ENCODE data around the gene GPRC5C. TPM values are rescaled to one million over a fixed set of nuclear protein-coding genes. Genes with fewer than 3 reads are reported as not detected.

The GPRC5C gene
- total RNA-seq, 1 donor from 2014 or later = 70.4 TPM

DNA sequence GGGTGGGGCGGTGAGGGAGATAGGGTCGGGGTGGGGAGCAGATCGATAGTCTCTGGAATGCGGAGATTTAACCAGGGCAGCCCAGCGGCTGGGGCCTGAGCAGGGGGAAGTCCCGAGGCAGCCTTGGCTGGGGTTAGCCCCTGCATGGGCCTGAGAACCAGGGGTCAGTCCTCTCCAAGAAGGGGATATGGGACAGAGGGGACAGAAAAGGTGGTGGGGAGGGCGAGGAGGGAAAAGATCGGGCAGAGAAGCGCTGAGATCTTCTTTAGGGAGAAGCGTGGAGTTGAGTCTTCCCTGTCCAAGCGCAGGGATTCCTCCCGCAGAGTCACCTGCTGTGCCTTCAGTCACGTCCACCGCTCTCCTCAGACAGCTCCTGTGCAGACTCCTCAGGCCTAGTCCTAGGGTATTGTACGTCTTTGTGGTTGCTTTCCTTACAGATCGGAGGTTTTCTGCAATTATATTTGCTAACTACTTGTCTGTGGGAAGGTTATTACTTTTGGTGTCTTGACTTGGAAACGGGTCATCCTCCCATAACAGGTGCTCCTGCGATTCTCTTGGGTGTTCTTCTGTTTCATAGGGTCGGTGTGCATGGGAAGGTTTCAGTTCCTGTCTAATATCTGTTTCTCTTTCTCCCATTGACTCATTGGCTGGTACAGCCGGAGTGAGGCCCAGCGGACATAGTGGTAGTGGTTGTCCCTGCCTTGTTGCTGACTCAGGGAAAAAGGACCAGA is 35.5 kb downstream of the GPRC5C start:
- Mint-ChIP-seq H3K36me3 (ENCODE audit: low read depth, unreplicated experiment) (no peaks in the 10 kb centered on the region), H3K27me3 (ENCODE audit: low read depth, unreplicated experiment) (peaks cover 21% of the 10 kb centered on the region), H3K9me3 (ENCODE audit: unreplicated experiment) (no peaks in the 10 kb centered on the region), H3K4me3 (ENCODE audit: unreplicated experiment) (no peak overlapping the region), H3K27ac (ENCODE audit: unreplicated experiment) (no peak overlapping the region), H3K4me1 (ENCODE audit: low read depth, unreplicated experiment) (no peaks in the 10 kb centered on the region)
- no peak for FAIRE-seq
- Histone ChIP-seq H3K9me3 (ENCODE audit: insufficient read depth, low read depth, low read length) (no peaks in the 10 kb centered on the region), H3K36me3 (ENCODE audit: insufficient read depth, low read length) (no peaks in the 10 kb centered on the region), H3K4me3 (ENCODE audit: insufficient read depth, low read depth, low read length) (no peak overlapping the region), H3K4me2 (ENCODE audit: low read length) (no peak overlapping the region), H3K4me1 (ENCODE audit: insufficient read depth, low read length) (no peaks in the 10 kb centered on the region), H4K20me1 (ENCODE audit: insufficient read depth, low read length) (no peaks in the 10 kb centered on the region), H3K9ac (ENCODE audit: low read length) (no peak overlapping the region), H3K79me2 (ENCODE audit: insufficient read depth, low read length) (no peaks in the 10 kb centered on the region), H3K27ac (ENCODE audit: low read depth, low read length) (no peak overlapping the region), H3K27me3 (ENCODE audit: insufficient read depth, low read length) (peaks cover 9% of the 10 kb centered on the region), H2AFZ (ENCODE audit: low read depth, low read length) (no peak overlapping the region)
- TF ChIP-seq, protein P1, sequence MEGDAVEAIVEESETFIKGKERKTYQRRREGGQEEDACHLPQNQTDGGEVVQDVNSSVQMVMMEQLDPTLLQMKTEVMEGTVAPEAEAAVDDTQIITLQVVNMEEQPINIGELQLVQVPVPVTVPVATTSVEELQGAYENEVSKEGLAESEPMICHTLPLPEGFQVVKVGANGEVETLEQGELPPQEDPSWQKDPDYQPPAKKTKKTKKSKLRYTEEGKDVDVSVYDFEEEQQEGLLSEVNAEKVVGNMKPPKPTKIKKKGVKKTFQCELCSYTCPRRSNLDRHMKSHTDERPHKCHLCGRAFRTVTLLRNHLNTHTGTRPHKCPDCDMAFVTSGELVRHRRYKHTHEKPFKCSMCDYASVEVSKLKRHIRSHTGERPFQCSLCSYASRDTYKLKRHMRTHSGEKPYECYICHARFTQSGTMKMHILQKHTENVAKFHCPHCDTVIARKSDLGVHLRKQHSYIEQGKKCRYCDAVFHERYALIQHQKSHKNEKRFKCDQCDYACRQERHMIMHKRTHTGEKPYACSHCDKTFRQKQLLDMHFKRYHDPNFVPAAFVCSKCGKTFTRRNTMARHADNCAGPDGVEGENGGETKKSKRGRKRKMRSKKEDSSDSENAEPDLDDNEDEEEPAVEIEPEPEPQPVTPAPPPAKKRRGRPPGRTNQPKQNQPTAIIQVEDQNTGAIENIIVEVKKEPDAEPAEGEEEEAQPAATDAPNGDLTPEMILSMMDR (IDR thresholded peaks at IDR 0.05; ENCODE audit: insufficient read depth, low read depth, low read length) = no peak
- TF ChIP-seq EZH2 (IDR thresholded peaks at IDR 0.05; ENCODE audit: insufficient read depth, low read length) = no peak
- no peak for DNase-seq (ENCODE audit: low read depth)

DNA sequence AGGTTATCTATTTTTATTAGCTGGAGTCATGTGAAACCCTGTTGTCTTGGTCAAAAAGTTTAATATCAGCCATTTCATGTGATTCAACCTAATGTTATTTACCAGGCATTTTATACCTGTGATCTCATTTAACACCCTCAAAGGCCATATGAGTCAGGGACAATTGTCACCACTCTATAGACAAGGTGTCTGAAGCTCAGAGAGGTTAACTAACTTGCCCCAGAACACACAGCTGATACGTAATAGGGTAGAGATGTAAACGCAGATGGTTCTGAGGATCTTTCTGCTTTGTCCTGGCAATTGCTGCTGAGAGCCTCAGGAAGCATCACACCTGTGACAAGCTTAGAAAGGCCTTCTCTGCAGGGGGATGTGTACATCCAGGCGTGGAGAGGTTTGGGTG is 39.5 kb downstream of the GPRC5C start:
- H3K27me3 Mint-ChIP-seq (ENCODE audit: low read depth, unreplicated experiment) = peaks cover 35% of the 10 kb centered on the region
- Histone ChIP-seq H3K9ac (ENCODE audit: low read length) (no peak overlapping the region), H3K36me3 (ENCODE audit: insufficient read depth, low read length) (no peaks in the 10 kb centered on the region), H4K20me1 (ENCODE audit: insufficient read depth, low read length) (no peaks in the 10 kb centered on the region), H3K4me3 (ENCODE audit: insufficient read depth, low read depth, low read length) (no peak overlapping the region), H2AFZ (ENCODE audit: low read depth, low read length) (no peak overlapping the region), H3K4me2 (ENCODE audit: low read length) (no peak overlapping the region), H3K27me3 (ENCODE audit: insufficient read depth, low read length) (peaks cover 7% of the 10 kb centered on the region), H3K9me3 (ENCODE audit: insufficient read depth, low read depth, low read length) (no peaks in the 10 kb centered on the region), H3K79me2 (ENCODE audit: insufficient read depth, low read length) (no peaks in the 10 kb centered on the region), H3K4me1 (ENCODE audit: insufficient read depth, low read length) (no peaks in the 10 kb centered on the region), H3K27ac (ENCODE audit: low read depth, low read length) (no peak overlapping the region)
- H3K36me3 Mint-ChIP-seq (ENCODE audit: low read depth, unreplicated experiment) = no peaks in the 10 kb centered on the region
- no peaks in the 10 kb centered on the region for H3K4me1 Mint-ChIP-seq (ENCODE audit: low read depth, unreplicated experiment)
- DNase-seq (ENCODE audit: low read depth) (no peak), FAIRE-seq (no peak)
- TF ChIP-seq, protein P1 (IDR thresholded peaks at IDR 0.05; ENCODE audit: insufficient read depth, low read depth, low read length) = no peak
- TF ChIP-seq EZH2 (IDR thresholded peaks at IDR 0.05; ENCODE audit: insufficient read depth, low read length) = no peak
- peaks cover 17% of the 10 kb centered on the region for H3K9me3 Mint-ChIP-seq (ENCODE audit: unreplicated experiment)
- no peak overlapping the region for H3K27ac Mint-ChIP-seq (ENCODE audit: unreplicated experiment)
- no peak overlapping the region for H3K4me3 Mint-ChIP-seq (ENCODE audit: unreplicated experiment)

DNA sequence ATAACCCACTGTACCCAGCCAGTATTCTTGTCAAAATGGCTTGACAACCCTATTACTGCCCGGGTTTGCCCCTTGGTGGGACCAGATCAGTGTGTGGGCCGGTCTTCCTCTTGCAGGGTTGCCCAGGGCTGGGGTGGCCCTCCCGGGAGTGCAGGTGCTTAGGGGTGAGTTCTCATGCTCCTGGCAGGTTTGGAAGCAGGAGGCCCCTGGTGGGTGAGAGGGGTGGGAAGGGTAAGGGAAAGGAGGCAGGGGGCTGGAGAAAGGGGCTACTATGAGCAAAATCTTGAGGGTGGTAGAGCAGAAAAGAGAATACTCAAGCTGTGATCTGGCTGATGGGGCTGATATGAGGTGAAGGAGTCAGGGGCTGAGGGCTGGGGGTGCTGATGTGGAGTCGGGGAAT is 41.0 kb downstream of the GPRC5C start:
- peaks cover 21% of the 10 kb centered on the region for H3K9me3 Mint-ChIP-seq (ENCODE audit: unreplicated experiment)

More for the DNA sequence above, 41.0 kb downstream of the GPRC5C start:
- H4K20me1 ChIP-seq (ENCODE audit: insufficient read depth, low read length) = no peaks in the 10 kb centered on the region
- FAIRE-seq = no peak
- Mint-ChIP-seq H3K27ac (ENCODE audit: unreplicated experiment) (no peak overlapping the region), H3K4me3 (ENCODE audit: unreplicated experiment) (no peak overlapping the region), H3K27me3 (ENCODE audit: low read depth, unreplicated experiment) (peaks cover 43% of the 10 kb centered on the region), H3K4me1 (ENCODE audit: low read depth, unreplicated experiment) (no peaks in the 10 kb centered on the region), H3K36me3 (ENCODE audit: low read depth, unreplicated experiment) (no peaks in the 10 kb centered on the region)
- no peak overlapping the region for H3K4me3 ChIP-seq (ENCODE audit: insufficient read depth, low read depth, low read length)
- TF ChIP-seq, protein P1 (IDR thresholded peaks at IDR 0.05; ENCODE audit: insufficient read depth, low read depth, low read length) = no peak
- TF ChIP-seq EZH2 (IDR thresholded peaks at IDR 0.05; ENCODE audit: insufficient read depth, low read length) = no peak
- no peak overlapping the region for H3K27ac ChIP-seq (ENCODE audit: low read depth, low read length)
- H3K9me3 ChIP-seq (ENCODE audit: insufficient read depth, low read depth, low read length) = no peaks in the 10 kb centered on the region
- DNase-seq (ENCODE audit: low read depth) = no peak
- H3K36me3 ChIP-seq (ENCODE audit: insufficient read depth, low read length) = no peaks in the 10 kb centered on the region
- H3K4me1 ChIP-seq (ENCODE audit: insufficient read depth, low read length) = no peaks in the 10 kb centered on the region
- H3K79me2 ChIP-seq (ENCODE audit: insufficient read depth, low read length) = no peaks in the 10 kb centered on the region
- no peaks in the 10 kb centered on the region for H3K27me3 ChIP-seq (ENCODE audit: insufficient read depth, low read length)
- no peak overlapping the region for H2AFZ ChIP-seq (ENCODE audit: low read depth, low read length)
- no peak overlapping the region for H3K9ac ChIP-seq (ENCODE audit: low read length)
- no peak overlapping the region for H3K4me2 ChIP-seq (ENCODE audit: low read length)
